Measurements from ENCODE around the gene ZNF207. TPM values are rescaled to one million over a fixed set of nuclear protein-coding genes. Genes with fewer than 3 reads are reported as not detected.

Gene ZNF207
- total RNA-seq (2013; cell fraction: nucleolus; rRNA removed) = 1,263 and 1,326 TPM in 2 replicates
- 179 and 192 TPM in 2 replicates for total RNA-seq (2014; rRNA removed)
- total RNA-seq (2014; rRNA removed; fragmentation: Illumina TruSeq; extraction: Trizol) = 211 and 217 TPM in 2 replicates
- 177 and 190 TPM in 2 replicates for total RNA-seq (2021)
- polyA plus RNA-seq (2011; ENCODE audit: low read depth) = 90.4 TPM
- polyA plus RNA-seq (2011; rRNA removed) = 326 and 348 TPM in 2 replicates
- polyA plus RNA-seq (2011; cell fraction: cytosol; rRNA removed) = 308 and 329 TPM in 2 replicates
- 561 and 577 TPM in 2 replicates for polyA plus RNA-seq (2011; cell fraction: nucleus; rRNA removed)
- polyA plus RNA-seq (2012) = 133 and 153 TPM in 2 replicates
- polyA plus RNA-seq (2014; fragmentation: Illumina TruSeq; extraction: Trizol) = 324 and 345 TPM in 2 replicates
- 100 to 1,000 TPM; 156 to 171 TPM for polyA plus RNA-seq (2014; fragmentation: Nextera tagmentation; extraction: Ambion mirVana)
- 199 and 215 TPM in 2 replicates for polyA plus RNA-seq (2014; rRNA removed)
- polyA plus RNA-seq (2016; fragmentation: Nextera tagmentation; extraction: Ambion mirVana) = 100 to 1,000 TPM; 202 to 208 TPM
- polyA minus RNA-seq (2011; rRNA and poly(A)+ RNA removed) = 419 TPM in 2 replicates
- polyA minus RNA-seq (2011; cell fraction: cytosol; rRNA and poly(A)+ RNA removed) = 94.2 and 122 TPM in 2 replicates
- 245 and 303 TPM in 2 replicates for polyA minus RNA-seq (2011; cell fraction: nucleus; rRNA and poly(A)+ RNA removed)
- Bru-seq, nascent RNA = percentile 99 among the genes with signal in this experiment
- BruChase-seq, experiment 1, labeled RNA remaining after a 6-hour chase = percentile 99 among the genes with signal in this experiment
- BruChase-seq, experiment 2, labeled RNA remaining after a 2-hour chase = percentile 99 among the genes with signal in this experiment
- long read RNA-seq, experiment 1, full-length matches to known transcripts = 179 of 197 reads
- long read RNA-seq, experiment 1, partial matches to known transcripts = 6 of 197 reads
- long read RNA-seq, experiment 1, other reads (novel, unspliced or antisense) = 12 of 197 reads
- long read RNA-seq, experiment 2, full-length matches to known transcripts = 650 of 745 reads
- long read RNA-seq, experiment 2, partial matches to known transcripts = 46 of 745 reads
- long read RNA-seq, experiment 2, other reads (novel, unspliced or antisense) = 49 of 745 reads

DNA sequence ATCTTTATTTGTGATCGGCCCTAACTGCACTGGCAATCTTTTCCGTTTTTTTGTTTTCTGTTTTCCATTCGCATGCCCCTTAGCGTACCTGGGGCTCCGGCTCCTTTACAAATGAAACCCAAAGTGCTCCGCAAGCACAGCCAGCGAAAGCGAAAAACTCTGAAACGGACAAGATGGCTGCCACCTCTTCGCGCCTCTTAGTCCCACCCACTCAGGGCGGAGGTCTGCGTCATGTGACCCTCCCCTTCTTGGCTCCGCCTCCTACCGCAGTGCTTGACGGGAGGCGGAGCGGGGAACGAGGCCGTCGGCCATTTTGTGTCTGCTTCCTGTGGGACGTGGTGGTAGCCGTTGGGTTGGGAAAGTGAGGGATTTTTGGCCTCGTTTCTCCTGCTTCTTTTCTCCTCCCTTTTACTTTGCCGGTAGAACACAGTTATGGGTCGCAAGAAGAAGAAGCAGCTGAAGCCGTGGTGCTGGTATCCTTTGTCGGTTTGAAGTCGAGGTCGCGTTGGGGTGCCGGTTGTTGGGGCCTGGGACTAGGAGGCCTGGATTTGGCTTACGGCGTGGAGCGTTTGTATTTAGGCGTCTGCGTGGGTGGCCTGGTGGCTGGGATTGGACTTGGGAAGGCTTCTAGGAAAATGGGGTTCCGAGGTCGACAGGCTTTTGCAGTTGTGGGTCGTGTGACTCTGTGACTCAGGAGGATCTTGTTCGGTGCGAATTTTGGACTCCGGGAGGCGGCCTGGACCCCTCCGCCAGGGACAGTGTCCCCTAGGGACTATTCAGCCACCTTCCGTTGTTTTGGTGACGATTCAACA, at the start of gene ZNF207:
ZNF207 (plus strand) TSS at position 304 of the 812 bp plus-strand sequence; CDS start at position 433, 129 bp downstream.
- Histone ChIP-seq H3K9me3 (replicated peaks; ENCODE audit: control insufficient read depth, insufficient read depth, low read length) (no peaks in the 10 kb centered on the region), H3K4me1 (ENCODE audit: control insufficient read depth, insufficient read depth, low read length) (peaks cover 2% of the 10 kb centered on the region; the same call in 1 of the 2 replicates), H2AFZ (ENCODE audit: control insufficient read depth, low read depth, low read length) (peak within 1 kb of the TSS; percentile 81), H3K9ac (ENCODE audit: control insufficient read depth, insufficient read depth, low read length) (peak within 1 kb of the TSS; percentile 100), H3K27ac (ENCODE audit: control insufficient read depth, insufficient read depth) (peak within 1 kb of the TSS; percentile 100), H3K4me2 (ENCODE audit: control insufficient read depth, insufficient read depth) (peak within 1 kb of the TSS; percentile 73), H3K4me3 (peak within 1 kb of the TSS; percentile 92), H3K79me2 (ENCODE audit: control insufficient read depth, insufficient read depth, low read length) (peaks cover 56% of the 10 kb centered on the region), H3K27me3 (replicated peaks in 1 of 2; ENCODE audit: control insufficient read depth in 2 of 2, insufficient read depth in 2 of 2, low read length in 1 of 2) (no peaks in the 10 kb centered on the region), H3K36me3 (ENCODE audit: control insufficient read depth in 2 of 2, insufficient read depth in 2 of 2, low read length in 1 of 2) (peaks cover 5 to 16% of the 10 kb centered on the region in 2 experiments; a peak in 3 of 4 replicates), H4K20me1 (ENCODE audit: control insufficient read depth, insufficient read depth) (peaks cover 5% of the 10 kb centered on the region)
- in situ Hi-C loops (cut with MboI) (no loop called here), intact Hi-C loops (cut with micrococcal nuclease; ENCODE audit: unreplicated experiment) (loop anchor here (1.0 kb wide), 1 partner anchor 24 kb away; no protein-coding TSS in a partner anchor)
- 1% methylated on average over 47 of the region's 47 CpGs for WGBS (ENCODE audit: insufficient coverage, insufficient replicate concordance, low lambda C conversion rate, missing lambda C conversion rate)
- BruUV-seq (replicated peaks) = TSS peak; percentile 90
- DNase-seq (ENCODE audit: low read depth, low spot score) = peak; percentile 88
- ChIA-PET CTCF (interaction anchor here (0.8 to 1.8 kb wide), 3 partner anchors 21 to 111 kb away, joined by 3 to 7 read pairs (median 4); partner anchors contain the start of gene PSMD11), SMC1A (ENCODE audit: uncharacterized antibody, unreplicated experiment) (interaction anchor here (0.7 to 1.7 kb wide), 5 partner anchors 9 to 30 kb away, joined by 3 read pairs; no protein-coding TSS in a partner anchor), RAD21 (ENCODE audit: unreplicated experiment) (interaction anchor here (1.2 to 1.6 kb wide), 2 partner anchors 22 to 31 kb away, joined by 5 to 6 read pairs; no protein-coding TSS in a partner anchor), POLR2A (interaction anchor here (0.6 to 1.8 kb wide), 9 partner anchors 9 to 526 kb away, joined by 3 to 8 read pairs (median 4); no protein-coding TSS in a partner anchor)
- peak; percentile 96 for ATAC-seq
- peak; percentile 99 for FAIRE-seq
- TF ChIP-seq POU2F2 (IDR thresholded peaks at IDR 0.05; ENCODE audit: borderline replicate concordance, low read depth, low read length) (peak; percentile 20; the same call in 1 of the 3 replicates), GATAD2B (conservative IDR thresholded peaks at IDR 0.05; ENCODE audit: low read depth) (peak; percentile 26; the same call in 1 of the 2 replicates), MTA2 (IDR thresholded peaks at IDR 0.05; ENCODE audit: low read depth) (peak; percentile 12; the same call in 1 of the 2 replicates), KAT2A (conservative IDR thresholded peaks at IDR 0.05; ENCODE audit: control insufficient read depth, low read depth, low read length) (no peak), CBFB (IDR thresholded peaks at IDR 0.05; ENCODE audit: low read depth) (peak; percentile 82), ZNF274 (IDR thresholded peaks at IDR 0.05; ENCODE audit: insufficient read depth, insufficient read length) (no peak), RAD51 (IDR thresholded peaks at IDR 0.05) (peak; percentile 97), HDGF (IDR thresholded peaks at IDR 0.05) (peak; percentile 78), TBL1XR1 (IDR thresholded peaks at IDR 0.05; ENCODE audit: low read depth, low read length) (no peak), NR2C2 (IDR thresholded peaks at IDR 0.05; ENCODE audit: borderline replicate concordance, control insufficient read depth, insufficient read length, low read depth) (no peak), TAF1 (IDR thresholded peaks at IDR 0.05; ENCODE audit: borderline replicate concordance, low read depth, low read length) (peak; percentile 96), YY1 (IDR thresholded peaks at IDR 0.05; ENCODE audit: low read depth, low read length) (peak; percentile 98), EGR1 (IDR thresholded peaks at IDR 0.05; ENCODE audit: borderline replicate concordance in 1 of 2, low read depth in 2 of 2, low read length in 2 of 2) (0 out of 3 replicates have a peak, but pooled peaks of 1 of the 2 experiments have one; percentile 41), HCFC1 (IDR thresholded peaks at IDR 0.05; ENCODE audit: low read length) (peak; percentile 65)
- TF ChIP-seq, protein P1, sequence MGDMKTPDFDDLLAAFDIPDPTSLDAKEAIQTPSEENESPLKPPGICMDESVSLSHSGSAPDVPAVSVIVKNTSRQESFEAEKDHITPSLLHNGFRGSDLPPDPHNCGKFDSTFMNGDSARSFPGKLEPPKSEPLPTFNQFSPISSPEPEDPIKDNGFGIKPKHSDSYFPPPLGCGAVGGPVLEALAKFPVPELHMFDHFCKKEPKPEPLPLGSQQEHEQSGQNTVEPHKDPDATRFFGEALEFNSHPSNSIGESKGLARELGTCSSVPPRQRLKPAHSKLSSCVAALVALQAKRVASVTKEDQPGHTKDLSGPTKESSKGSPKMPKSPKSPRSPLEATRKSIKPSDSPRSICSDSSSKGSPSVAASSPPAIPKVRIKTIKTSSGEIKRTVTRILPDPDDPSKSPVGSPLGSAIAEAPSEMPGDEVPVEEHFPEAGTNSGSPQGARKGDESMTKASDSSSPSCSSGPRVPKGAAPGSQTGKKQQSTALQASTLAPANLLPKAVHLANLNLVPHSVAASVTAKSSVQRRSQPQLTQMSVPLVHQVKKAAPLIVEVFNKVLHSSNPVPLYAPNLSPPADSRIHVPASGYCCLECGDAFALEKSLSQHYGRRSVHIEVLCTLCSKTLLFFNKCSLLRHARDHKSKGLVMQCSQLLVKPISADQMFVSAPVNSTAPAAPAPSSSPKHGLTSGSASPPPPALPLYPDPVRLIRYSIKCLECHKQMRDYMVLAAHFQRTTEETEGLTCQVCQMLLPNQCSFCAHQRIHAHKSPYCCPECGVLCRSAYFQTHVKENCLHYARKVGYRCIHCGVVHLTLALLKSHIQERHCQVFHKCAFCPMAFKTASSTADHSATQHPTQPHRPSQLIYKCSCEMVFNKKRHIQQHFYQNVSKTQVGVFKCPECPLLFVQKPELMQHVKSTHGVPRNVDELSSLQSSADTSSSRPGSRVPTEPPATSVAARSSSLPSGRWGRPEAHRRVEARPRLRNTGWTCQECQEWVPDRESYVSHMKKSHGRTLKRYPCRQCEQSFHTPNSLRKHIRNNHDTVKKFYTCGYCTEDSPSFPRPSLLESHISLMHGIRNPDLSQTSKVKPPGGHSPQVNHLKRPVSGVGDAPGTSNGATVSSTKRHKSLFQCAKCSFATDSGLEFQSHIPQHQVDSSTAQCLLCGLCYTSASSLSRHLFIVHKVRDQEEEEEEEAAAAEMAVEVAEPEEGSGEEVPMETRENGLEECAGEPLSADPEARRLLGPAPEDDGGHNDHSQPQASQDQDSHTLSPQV (IDR thresholded peaks at IDR 0.05) = no peak
